CD4-positive, alpha-beta T cell (primary cell): ENCODE data around the gene TMEM235. TPM values are rescaled to one million over a fixed set of nuclear protein-coding genes. Genes with fewer than 3 reads are reported as not detected.

Experiments used
- ATAC-seq: fragments of 200-7000 bp; cut with Tn5 transposase; one replicate; pipeline ENCODE4 v1.10.0; 2022; ENCODE audit warnings: mild to moderate bottlenecking; ENCODE audit not compliant: poor library complexity
- CTCF ChIA-PET: fragments of 350-600 bp; sonication (Branson Sonifier 250); formaldehyde crosslinking; loops from one replicate; lab custom pipeline; 2021; ENCODE audit warnings: antibody characterized with exemption, inconsistent platforms; lab: Charles Lee
- POLR2A ChIA-PET: fragments of 350-600 bp; sonication (Branson Sonifier 250); formaldehyde crosslinking; loops from one replicate; lab custom pipeline; 2021; ENCODE audit warnings: antibody characterized with exemption, inconsistent platforms; lab: Charles Lee
- DNase-seq, 14 experiments: peaks; one replicate each; pipeline ENCODE4 v3.0.0-alpha.2; 2013 to 2020; ENCODE audit warnings: mixed read lengths in 2 of 14
- H3K27ac ChIP-seq, 2 donors: one replicate each; pipeline versions ENCODE4 v1.5.1 to v1.7.0; 2013; ENCODE audit warnings: low read length in 2 of 2, low read depth in 1 of 2, mild to moderate bottlenecking in 1 of 2
- H3K27me3 ChIP-seq, 2 experiments: 1 replicate in 1 of 2; 2 replicates in 1 of 2; pipeline versions ENCODE4 v1.6.1 to v1.7.0; 2013; ENCODE audit warnings: low read length in 2 of 2, control low read depth in 1 of 2, mild to moderate bottlenecking in 1 of 2, moderate library complexity in 1 of 2; ENCODE audit not compliant: insufficient read depth in 2 of 2, control insufficient read depth in 1 of 2
- H3K36me3 ChIP-seq: one replicate; pipeline ENCODE4 v1.6.1; 2013; ENCODE audit warnings: low read length, control low read depth; ENCODE audit not compliant: insufficient read depth
- H3K4me1 ChIP-seq: one replicate; pipeline ENCODE4 v1.6.1; 2013; ENCODE audit warnings: low read length, control low read depth; ENCODE audit not compliant: insufficient read depth
- H3K4me3 ChIP-seq: one replicate; pipeline ENCODE4 v1.5.1; 2013; ENCODE audit warnings: mild to moderate bottlenecking, low read length, moderate library complexity
- H3K9me3 ChIP-seq, 2 experiments: 1 replicate in 1 of 2; 2 replicates in 1 of 2; pipeline versions ENCODE4 v1.6.1 to v1.7.0; 2013; ENCODE audit warnings: low read length in 2 of 2, mild to moderate bottlenecking in 2 of 2, control low read depth in 1 of 2, moderate library complexity in 1 of 2; ENCODE audit not compliant: control insufficient read depth in 1 of 2, insufficient read depth in 1 of 2
- H3K27ac Mint-ChIP-seq: one replicate; pipeline ENCODE4 v1.8.0; 2020; ENCODE audit warnings: mixed read lengths
- H3K27me3 Mint-ChIP-seq: one replicate; pipeline ENCODE4 v1.8.0; 2021; ENCODE audit warnings: mixed read lengths
- H3K36me3 Mint-ChIP-seq: one replicate; pipeline ENCODE4 v1.8.0; 2021; ENCODE audit warnings: low read depth, mixed read lengths
- H3K4me1 Mint-ChIP-seq: one replicate; pipeline ENCODE4 v1.8.0; 2021; ENCODE audit warnings: low read depth, mixed read lengths
- H3K4me3 Mint-ChIP-seq: one replicate; pipeline ENCODE4 v1.8.0; 2020; ENCODE audit warnings: mild to moderate bottlenecking, mixed read lengths
- H3K9me3 Mint-ChIP-seq: one replicate; pipeline ENCODE4 v1.8.0; 2020; ENCODE audit warnings: mixed read lengths
- CTCF ChIP-seq: fragments of 200-600 bp; IDR thresholded peaks from one replicate; pipeline ENCODE4 v1.8.0; 2022; ENCODE audit warnings: antibody characterized with exemption, mild to moderate bottlenecking
- intact Hi-C, 2 experiments: fragments of 100-400 bp; cut with DNase I in 1 of 2; cut with micrococcal nuclease in 1 of 2; formaldehyde crosslinking; loops; one replicate each; pipeline versions ENCODE4 v1.15.1 to v1.9.0; 2023 to 2025; cut with DNase I, micrococcal nuclease
- total RNA-seq, 174 experiments: library from RNA in 2 of 174; stranded (reverse) in 2 of 174; gene quantifications; one replicate each; pipeline ENCODE4 v1.2.3 and lab custom pipeline; 2021 to 2026

The TMEM235 gene
- total RNA-seq, 2 experiments from 2014 or later, result not detected

GRCh38 chr17:78258323-78259191 lies 27.1 kb downstream of the TMEM235 start:
- Mint-ChIP-seq H3K27me3 (no peaks in the 10 kb centered on the region), H3K27ac (peak overlapping the region; percentile 98), H3K4me1 (peaks cover 80% of the 10 kb centered on the region), H3K4me3 (peak overlapping the region; percentile 93), H3K36me3 (peaks cover 5% of the 10 kb centered on the region), H3K9me3 (peaks cover 2% of the 10 kb centered on the region)
- peak; percentile 63 to 92 (median 83) for DNase-seq
- Histone ChIP-seq H3K4me3 (peak overlapping the region; percentile 56), H3K9me3 (no peaks in the 10 kb centered on the region), H3K36me3 (no peaks in the 10 kb centered on the region), H3K27ac (peak overlapping the region; percentile 71 to 75), H3K4me1 (peaks cover 97% of the 10 kb centered on the region), H3K27me3 (no peaks in the 10 kb centered on the region)
- ATAC-seq, result peak; percentile 66
- ChIA-PET POLR2A (interaction anchor here (0.9 to 2.7 kb wide), 6 partner anchors 12 to 129 kb away, joined by 3 to 15 read pairs (median 3); no protein-coding TSS in a partner anchor), CTCF (interaction anchor here (0.6 to 1.2 kb wide), 2 partner anchors 18 to 90 kb away, joined by 3 read pairs; no protein-coding TSS in a partner anchor)
- no peak for TF ChIP-seq CTCF
- intact Hi-C loops, result loop anchor here in 1 of 2 experiments (10.0 kb wide), 1 partner anchor 586 kb away; the partner anchor contains the start of gene USP36

GRCh38 chr17:78259192-78259554 lies 27.7 kb downstream of the TMEM235 start:
- Histone ChIP-seq H3K4me3 (peak overlapping the region; percentile 56), H3K27me3 (no peaks in the 10 kb centered on the region), H3K9me3 (no peaks in the 10 kb centered on the region), H3K4me1 (peaks cover 97% of the 10 kb centered on the region), H3K27ac (peak overlapping the region; percentile 65 to 75), H3K36me3 (no peaks in the 10 kb centered on the region)
- ChIA-PET CTCF (interaction anchor here (0.6 to 1.2 kb wide), 2 partner anchors 17 to 89 kb away, joined by 3 read pairs; no protein-coding TSS in a partner anchor), POLR2A (interaction anchor here (0.7 to 2.7 kb wide), 7 partner anchors 11 to 129 kb away, joined by 3 to 15 read pairs (median 3); no protein-coding TSS in a partner anchor)
- DNase-seq, result peak in 1 of 14 experiments; percentile 29
- H3K4me1 Mint-ChIP-seq, result peaks cover 79% of the 10 kb centered on the region
- ATAC-seq, result no peak
- H3K4me3 Mint-ChIP-seq, result peak overlapping the region; percentile 79
- peaks cover 2% of the 10 kb centered on the region for H3K9me3 Mint-ChIP-seq
- TF ChIP-seq CTCF, result no peak
- H3K36me3 Mint-ChIP-seq, result peaks cover 5% of the 10 kb centered on the region
- peak overlapping the region; percentile 98 for H3K27ac Mint-ChIP-seq
- H3K27me3 Mint-ChIP-seq, result no peaks in the 10 kb centered on the region
- intact Hi-C loops, result loop anchor here in 1 of 2 experiments (10.0 kb wide), 1 partner anchor 586 kb away; the partner anchor contains the start of gene USP36

GRCh38 chr17:78263063-78263735 lies 31.8 kb downstream of the TMEM235 start:
- Histone ChIP-seq H3K4me1 (peaks cover 61% of the 10 kb centered on the region), H3K9me3 (no peaks in the 10 kb centered on the region), H3K36me3 (no peaks in the 10 kb centered on the region), H3K27ac (peak overlapping the region; percentile 47 to 56), H3K4me3 (no peak overlapping the region), H3K27me3 (no peaks in the 10 kb centered on the region)
- peak overlapping the region; percentile 98 for H3K27ac Mint-ChIP-seq
- CTCF ChIA-PET, result interaction anchor here (0.6 to 1.9 kb wide), 3 partner anchors 11 to 126 kb away, joined by 3 to 12 read pairs (median 3); no protein-coding TSS in a partner anchor
- ATAC-seq, result no peak
- TF ChIP-seq CTCF, result no peak
- H3K4me3 Mint-ChIP-seq, result no peak overlapping the region
- no peaks in the 10 kb centered on the region for H3K36me3 Mint-ChIP-seq
- intact Hi-C loops, result no loop called here
- H3K9me3 Mint-ChIP-seq, result no peaks in the 10 kb centered on the region
- H3K27me3 Mint-ChIP-seq, result no peaks in the 10 kb centered on the region
- peaks cover 51% of the 10 kb centered on the region for H3K4me1 Mint-ChIP-seq
- DNase-seq, result peak in 5 of 14 experiments; percentile 29 to 50 (median 36)
- POLR2A ChIA-PET, result interaction anchor here (0.8 to 2.8 kb wide), 8 partner anchors 8 to 90 kb away, joined by 3 to 20 read pairs (median 4); no protein-coding TSS in a partner anchor
